SK-N-SH treated with all-trans-retinoic acid at 6 μM for 48 hours (cell line): ENCODE data around the gene PIM1.

Experiments
- ATAC-seq: fragments of 200-7000 bp; cut with Tn5 transposase; 3 replicates; pipeline ENCODE4 v1.9.1; 2020; ENCODE audit warnings: mild to moderate bottlenecking, moderate library complexity
- ARNTL ChIP-seq: fragments of 450-650 bp; formaldehyde crosslinking; IDR thresholded peaks from 2 replicates; pipeline ENCODE4 v1.5.0; 2020; ENCODE audit warnings: low read depth, mild to moderate bottlenecking, moderate library complexity, borderline replicate concordance
- BACH2 ChIP-seq: fragments of 250-450 bp; sonication (Bioruptor Pico); IDR thresholded peaks from 2 replicates; pipeline ENCODE4 v1.9.0; 2021; ENCODE audit warnings: mild to moderate bottlenecking, borderline replicate concordance
- CREB5 ChIP-seq: fragments of 250-450 bp; sonication (Bioruptor Pico); IDR thresholded peaks from 2 replicates; pipeline ENCODE4 v1.5.1; 2020; ENCODE audit warnings: low read depth, mild to moderate bottlenecking, moderate library complexity
- CSRNP3 ChIP-seq: fragments of 250-450 bp; sonication (Bioruptor Pico); IDR thresholded peaks from 2 replicates; pipeline ENCODE4 v1.5.1; 2021; ENCODE audit warnings: mild to moderate bottlenecking, moderate library complexity
- ESRRG ChIP-seq: fragments of 250-450 bp; sonication (Bioruptor Pico); IDR thresholded peaks from 2 replicates; pipeline ENCODE4 v1.6.1; 2021; ENCODE audit warnings: mild to moderate bottlenecking
- GLIS3 ChIP-seq: fragments of 250-450 bp; sonication (Bioruptor Pico); IDR thresholded peaks from 2 replicates; pipeline ENCODE4 v1.5.0; 2020; ENCODE audit warnings: mild to moderate bottlenecking, moderate library complexity
- ISL1 ChIP-seq: fragments of 250-450 bp; sonication (Bioruptor Pico); IDR thresholded peaks from 2 replicates; pipeline ENCODE4 v2.1.2; 2022; ENCODE audit warnings: mild to moderate bottlenecking, moderate library complexity
- OSR1 ChIP-seq: fragments of 250-450 bp; sonication (Bioruptor Pico); IDR thresholded peaks from 2 replicates; pipeline ENCODE4 v1.8.0; 2022; ENCODE audit warnings: moderate library complexity, mild to moderate bottlenecking, inconsistent platforms
- PATZ1 ChIP-seq: fragments of 250-450 bp; sonication (Bioruptor Pico); IDR thresholded peaks from 2 replicates; pipeline ENCODE4 v1.8.0; 2020; ENCODE audit warnings: mild to moderate bottlenecking, moderate library complexity, borderline replicate concordance
- POU6F1 ChIP-seq: fragments of 250-450 bp; sonication (Bioruptor Pico); IDR thresholded peaks from 2 replicates; pipeline ENCODE4 v1.8.0; 2021; ENCODE audit warnings: low read depth, mild to moderate bottlenecking, moderate library complexity, borderline replicate concordance
- PPARA ChIP-seq: fragments of 250-450 bp; sonication (Bioruptor Pico); IDR thresholded peaks from 2 replicates; pipeline ENCODE4 v1.5.0; 2020; ENCODE audit warnings: mild to moderate bottlenecking, borderline replicate concordance
- SNAI2 ChIP-seq: fragments of 250-450 bp; sonication (Bioruptor Pico); IDR thresholded peaks from 2 replicates; pipeline ENCODE4 v1.5.0; 2020; ENCODE audit warnings: mild to moderate bottlenecking, moderate library complexity
- TCF4 ChIP-seq: fragments of 250-450 bp; sonication (Bioruptor Pico); IDR thresholded peaks from 2 replicates; pipeline ENCODE4 v1.8.0; 2021; ENCODE audit warnings: mild to moderate bottlenecking, moderate library complexity, borderline replicate concordance
- TOX ChIP-seq: fragments of 250-450 bp; sonication (Bioruptor Pico); IDR thresholded peaks from 2 replicates; pipeline ENCODE4 v1.8.0; 2021; ENCODE audit warnings: mild to moderate bottlenecking, moderate library complexity, borderline replicate concordance
- TSHZ2 ChIP-seq: fragments of 250-450 bp; sonication (Bioruptor Pico); IDR thresholded peaks from 2 replicates; pipeline ENCODE4 v1.5.0; 2020; ENCODE audit warnings: mild to moderate bottlenecking, moderate library complexity
- ZC3H10 ChIP-seq: fragments of 250-450 bp; sonication (Bioruptor Pico); IDR thresholded peaks from 2 replicates; pipeline ENCODE4 v1.5.1; 2021; ENCODE audit warnings: mild to moderate bottlenecking, moderate library complexity
- ZFP3 ChIP-seq: fragments of 250-450 bp; sonication (Bioruptor Pico); IDR thresholded peaks from 2 replicates; pipeline ENCODE4 v1.5.0; 2020; ENCODE audit warnings: mild to moderate bottlenecking, moderate library complexity
- ZNF565 ChIP-seq: fragments of 450-650 bp; formaldehyde crosslinking; conservative IDR thresholded peaks from 2 replicates; pipeline ENCODE4 v1.5.0; 2020; ENCODE audit warnings: low read depth, mild to moderate bottlenecking, moderate library complexity
- ZNF8 ChIP-seq: fragments of 450-650 bp; formaldehyde crosslinking; IDR thresholded peaks from 2 replicates; pipeline ENCODE4 v1.5.0; 2020; ENCODE audit warnings: mild to moderate bottlenecking, moderate library complexity

The PIM1 gene

GRCh38 chr6:37134036-37134395 is 35.9 kb upstream of the PIM1 start:
- ATAC-seq, result no peak

GRCh38 chr6:37134396-37135191 is 35.4 kb upstream of the PIM1 start:
- peak; percentile 61 for ATAC-seq
- TF ChIP-seq PPARA (CRISPR knock-in tag) (no peak), ZFP3 (CRISPR knock-in tag) (peak; percentile 68), BACH2 (CRISPR knock-in tag) (no peak), ESRRG (CRISPR knock-in tag) (no peak), ISL1 (CRISPR knock-in tag) (0 out of 2 replicates have a peak, but pooled peaks have one; percentile 10), TSHZ2 (CRISPR knock-in tag) (no peak), ZC3H10 (CRISPR knock-in tag) (no peak), SNAI2 (peak; percentile 47; the same call in 1 of the 2 replicates)

More at GRCh38 chr6:37134036-37134395, 35.9 kb upstream of the PIM1 start:
- TF ChIP-seq PATZ1 (CRISPR knock-in tag), result no peak
- TF ChIP-seq ZC3H10 (CRISPR knock-in tag), result no peak
- no peak for TF ChIP-seq PPARA (CRISPR knock-in tag)
- TF ChIP-seq ARNTL, result no peak
- no peak for TF ChIP-seq TCF4 (CRISPR knock-in tag)
- TF ChIP-seq TSHZ2 (CRISPR knock-in tag), result no peak
- TF ChIP-seq ZNF8 (CRISPR knock-in tag), result no peak
- no peak for TF ChIP-seq ISL1 (CRISPR knock-in tag)
- TF ChIP-seq ZNF565 (CRISPR knock-in tag), result no peak
- TF ChIP-seq OSR1, result no peak
- TF ChIP-seq CSRNP3 (CRISPR knock-in tag), result no peak
- TF ChIP-seq GLIS3, result no peak
- TF ChIP-seq SNAI2, result no peak
- no peak for TF ChIP-seq CREB5
- no peak for TF ChIP-seq TOX
- TF ChIP-seq POU6F1 (CRISPR knock-in tag), result no peak
